HEK293T (cell line): ENCODE data around the gene ZNF525.

ENCODE experiments used
- BHLHE40 ChIP-seq: fragments of 450-650 bp; IDR thresholded peaks from 2 replicates; pipeline ENCODE4 v1.6.1; 2016; ENCODE audit warnings: mild to moderate bottlenecking, moderate library complexity, borderline replicate concordance
- NFRKB ChIP-seq: fragments of 450-650 bp; IDR thresholded peaks from 2 replicates; pipeline ENCODE4 v1.6.1; 2016; ENCODE audit warnings: mild to moderate bottlenecking, moderate library complexity
- SP1 ChIP-seq: fragments of 450-650 bp; IDR thresholded peaks from 2 replicates; pipeline ENCODE4 v1.6.1; 2017
- TARDBP ChIP-seq: fragments of 450-650 bp; IDR thresholded peaks from 2 replicates; pipeline ENCODE4 v1.6.1; 2016

- TF ChIP-seq SP1 (no peak), NFRKB (no peak), BHLHE40 (no peak), TARDBP (no peak)
Observed at GRCh38 chr19:53431399-53432087, 66.0 kb downstream of the ZNF525 start, which contains the start of gene ZNF761.
